Retinal pigment epithelial cell (primary cell): Measurements from ENCODE around the gene MEGF6.

ENCODE experiments used
- DNase-seq: peaks from one replicate; pipeline ENCODE4 v3.0.0-alpha.2; 2010; ENCODE audit warnings: low read depth
- H3K4me3 ChIP-seq: 2 replicates; pipeline ENCODE4 v1.5.1; 2011; ENCODE audit warnings: mild to moderate bottlenecking, low read length, control low read depth, moderate library complexity
- TF ChIP-seq, protein P1 (sequence below): conservative IDR thresholded peaks from 2 replicates; pipeline ENCODE4 v1.5.1; 2011; ENCODE audit warnings: low read depth, low read length, control low read depth, inconsistent platforms

The MEGF6 gene

DNA sequence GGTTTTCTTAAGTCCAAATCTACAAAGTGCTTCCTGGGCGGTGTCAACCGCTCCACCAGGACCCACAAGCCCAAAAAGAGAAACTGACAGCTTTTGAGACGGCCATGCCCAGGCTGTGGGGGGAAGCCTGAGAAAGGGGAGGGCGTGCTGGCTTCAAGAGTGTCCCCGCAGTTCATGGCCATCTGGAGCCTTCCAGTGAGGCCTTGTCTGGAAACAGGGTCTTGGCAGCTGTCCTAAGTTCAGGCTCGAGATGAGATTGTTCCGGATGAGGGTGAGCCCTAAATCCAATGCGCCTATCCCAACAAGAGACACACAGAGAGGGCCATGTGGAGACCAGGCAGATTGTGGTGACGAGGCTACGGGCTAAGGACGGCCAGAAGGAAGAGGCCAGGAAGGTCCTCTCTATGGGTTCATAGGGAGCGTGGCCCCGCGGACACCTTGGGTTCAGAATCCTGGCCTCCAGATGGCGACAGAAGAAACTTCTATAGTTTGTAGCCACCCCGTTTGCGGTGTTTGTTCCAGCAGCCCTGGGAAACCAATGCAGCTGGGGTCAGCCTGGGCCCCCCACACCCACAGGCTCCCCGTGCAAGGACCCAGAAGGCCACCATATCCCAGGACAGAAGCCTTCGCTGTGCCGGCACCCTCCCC is 86.6 kb downstream of the MEGF6 start:
- TF ChIP-seq, protein P1, sequence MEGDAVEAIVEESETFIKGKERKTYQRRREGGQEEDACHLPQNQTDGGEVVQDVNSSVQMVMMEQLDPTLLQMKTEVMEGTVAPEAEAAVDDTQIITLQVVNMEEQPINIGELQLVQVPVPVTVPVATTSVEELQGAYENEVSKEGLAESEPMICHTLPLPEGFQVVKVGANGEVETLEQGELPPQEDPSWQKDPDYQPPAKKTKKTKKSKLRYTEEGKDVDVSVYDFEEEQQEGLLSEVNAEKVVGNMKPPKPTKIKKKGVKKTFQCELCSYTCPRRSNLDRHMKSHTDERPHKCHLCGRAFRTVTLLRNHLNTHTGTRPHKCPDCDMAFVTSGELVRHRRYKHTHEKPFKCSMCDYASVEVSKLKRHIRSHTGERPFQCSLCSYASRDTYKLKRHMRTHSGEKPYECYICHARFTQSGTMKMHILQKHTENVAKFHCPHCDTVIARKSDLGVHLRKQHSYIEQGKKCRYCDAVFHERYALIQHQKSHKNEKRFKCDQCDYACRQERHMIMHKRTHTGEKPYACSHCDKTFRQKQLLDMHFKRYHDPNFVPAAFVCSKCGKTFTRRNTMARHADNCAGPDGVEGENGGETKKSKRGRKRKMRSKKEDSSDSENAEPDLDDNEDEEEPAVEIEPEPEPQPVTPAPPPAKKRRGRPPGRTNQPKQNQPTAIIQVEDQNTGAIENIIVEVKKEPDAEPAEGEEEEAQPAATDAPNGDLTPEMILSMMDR, result no peak
- H3K4me3 ChIP-seq, result no peak overlapping the region
- no peak for DNase-seq

DNA sequence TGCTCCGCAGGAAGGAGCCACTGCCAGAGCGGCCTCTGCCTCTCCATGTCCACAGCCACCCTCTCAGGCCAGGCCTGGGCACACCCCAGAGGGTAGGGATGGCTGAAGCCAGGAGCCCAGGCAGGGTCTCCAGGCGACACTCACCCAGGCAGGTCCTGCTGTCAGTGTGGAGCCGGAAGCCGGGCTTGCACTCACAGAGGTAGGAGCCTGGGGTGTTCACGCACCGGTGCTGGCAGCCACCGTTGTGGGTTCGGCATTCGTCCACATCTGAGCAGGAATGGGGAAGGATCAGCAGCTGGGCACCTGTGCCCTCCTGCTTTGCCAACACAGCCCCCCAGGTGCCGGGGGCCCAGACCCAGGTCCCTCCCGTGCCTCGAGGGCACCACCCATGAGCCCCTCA is 87.3 kb downstream of the MEGF6 start:
- no peak overlapping the region for H3K4me3 ChIP-seq
- TF ChIP-seq, protein P1, result no peak
- no peak for DNase-seq

DNA sequence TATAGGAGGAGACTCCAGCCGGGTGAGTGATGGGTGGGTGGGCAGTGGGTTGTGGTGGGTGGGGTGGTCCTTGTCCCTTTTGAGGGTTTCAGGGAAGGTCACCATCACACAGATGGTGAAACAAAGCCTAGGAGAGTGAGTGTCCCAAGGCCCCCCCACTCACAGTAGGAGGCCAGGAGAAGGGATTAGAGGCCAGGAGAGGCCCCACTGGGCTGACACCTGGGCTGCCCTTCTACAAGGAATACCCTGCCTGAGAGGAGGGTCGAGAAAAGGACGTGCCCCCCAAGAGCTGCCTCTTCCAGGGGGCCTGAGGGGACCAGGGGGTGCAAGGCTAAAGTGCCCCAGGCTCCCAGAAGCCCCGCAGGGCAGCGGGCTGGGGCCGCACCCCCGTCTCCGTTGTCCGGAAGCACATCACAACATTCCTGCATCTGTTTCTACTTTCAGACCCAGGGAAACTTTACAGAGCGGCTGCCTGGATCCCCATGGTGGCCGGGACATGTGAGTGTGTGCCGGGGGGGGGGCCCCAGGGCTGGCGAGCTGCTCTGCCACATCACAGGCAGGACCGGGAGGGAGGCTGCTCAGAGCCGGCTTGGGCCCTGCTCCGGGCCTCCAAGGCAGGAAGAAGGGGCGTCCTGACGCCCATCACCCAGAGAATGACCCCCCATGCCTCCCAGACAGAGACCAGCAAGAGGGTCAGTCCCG is 88.6 kb downstream of the MEGF6 start:
- TF ChIP-seq, protein P1, result no peak
- no peak for DNase-seq
- no peak overlapping the region for H3K4me3 ChIP-seq

DNA sequence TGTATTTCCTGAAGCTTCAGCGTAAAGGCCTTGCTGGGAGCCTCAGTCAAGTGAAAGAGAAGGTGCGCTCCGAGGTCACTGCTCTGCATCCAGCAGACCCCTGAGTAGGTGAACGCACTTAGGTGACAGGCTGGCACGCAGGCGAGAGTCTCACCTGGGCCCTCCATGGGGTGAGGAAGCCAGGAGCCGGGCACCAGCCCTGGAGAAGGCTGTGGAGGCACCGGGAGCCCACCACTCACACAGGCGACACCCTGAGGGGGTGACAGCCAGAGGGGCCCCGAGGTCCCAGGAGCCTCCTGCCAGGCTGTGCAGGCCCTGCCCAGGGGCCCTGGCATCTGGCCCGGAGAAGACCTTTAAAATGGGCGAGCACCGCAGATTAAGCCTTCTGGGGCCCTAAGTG is 89.2 kb downstream of the MEGF6 start:
- no peak for DNase-seq
- no peak overlapping the region for H3K4me3 ChIP-seq
- TF ChIP-seq, protein P1, result no peak

DNA sequence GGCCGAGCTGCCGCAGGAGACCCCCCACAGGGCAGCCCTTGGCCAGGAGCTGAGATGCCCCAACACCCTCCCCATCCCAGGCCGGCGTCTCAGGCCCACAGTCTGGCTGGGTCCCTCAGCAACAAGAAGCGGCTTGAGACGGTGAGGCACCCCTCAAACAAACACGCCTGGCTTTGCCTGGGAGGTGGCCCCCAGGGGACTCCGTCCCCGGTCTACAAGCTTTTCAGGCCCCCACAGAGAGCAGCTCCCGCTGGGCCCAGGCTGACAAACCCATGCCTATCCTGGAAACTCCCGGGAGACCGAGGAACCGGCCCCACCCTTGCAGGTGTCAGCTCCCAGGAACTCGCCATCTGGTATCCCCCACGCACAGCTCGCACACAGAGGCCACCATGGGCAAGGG is 89.9 kb downstream of the MEGF6 start:
- no peak overlapping the region for H3K4me3 ChIP-seq
- TF ChIP-seq, protein P1, result no peak
- no peak for DNase-seq

DNA sequence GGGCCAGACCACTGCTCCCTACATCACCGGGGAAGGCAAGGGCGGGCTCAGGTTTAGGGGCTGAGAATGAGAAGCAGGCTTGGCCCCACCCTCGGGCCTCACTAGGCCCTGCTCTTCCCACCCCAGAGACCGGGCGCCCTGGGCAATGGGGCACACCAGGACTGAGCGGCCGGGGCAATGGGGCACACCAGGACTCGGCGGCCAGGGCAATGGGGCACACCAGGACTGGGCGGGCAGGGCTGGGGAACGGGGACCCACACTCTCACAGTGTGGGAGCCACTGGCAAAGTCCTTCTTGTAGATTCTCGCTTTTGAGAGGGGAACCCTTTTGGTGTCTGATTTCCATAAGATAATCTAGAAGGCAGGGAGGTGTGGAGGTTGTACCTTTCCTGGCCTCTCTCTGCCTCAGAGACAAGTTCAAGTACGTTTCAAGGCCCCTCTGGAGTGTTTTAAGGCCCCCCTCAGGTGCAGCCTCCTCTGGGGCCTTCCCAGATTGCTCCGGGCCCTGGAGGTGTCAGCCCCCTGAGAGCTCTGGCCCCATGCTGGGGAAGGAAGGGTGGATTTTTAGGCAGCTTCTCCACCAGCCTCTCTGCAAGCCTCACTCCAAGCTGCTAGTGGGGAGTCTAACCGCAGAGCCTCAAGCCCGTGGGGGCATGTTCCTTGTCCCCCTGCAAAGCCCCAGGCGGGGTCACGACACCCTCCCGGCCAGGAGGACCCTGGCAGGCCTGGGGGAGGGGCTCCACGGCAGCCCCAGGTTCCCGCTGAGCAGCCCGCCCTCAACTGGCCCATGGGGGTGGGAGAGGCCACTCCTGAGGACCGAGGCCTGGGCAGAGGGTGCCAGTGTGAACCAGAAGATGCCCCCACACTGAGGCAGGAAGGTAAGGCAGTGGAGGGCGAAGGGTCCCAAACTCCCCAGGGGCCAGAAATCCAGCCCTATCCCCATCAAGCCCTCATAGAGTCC is 90.6 kb downstream of the MEGF6 start:
- no peak overlapping the region for H3K4me3 ChIP-seq
- TF ChIP-seq, protein P1, result no peak
- no peak for DNase-seq
